KBM-7 (cell line): ENCODE data around the gene ZNF14.
"Not testable (repeated sequence)": the region's sequence is repeated elsewhere in the genome, so short reads cannot be mapped to it uniquely, and the experiment has no call there.

Source experiments
- DNase-seq: peaks from one replicate; pipeline ENCODE4 v3.0.0-alpha.2; 2015
- in situ Hi-C: fragments of 300-500 bp; cut with MboI; formaldehyde crosslinking; loops from 2 replicates; pipeline ENCODE4 v1.14.3; 2020; ENCODE audit warnings: low sequenced_read_pairs, low pct_unique_long_range_greater_than_20kb, mixed read lengths

The ZNF14 gene

GRCh38 chr19:19700493-19700892 lies 32.4 kb downstream of the ZNF14 start:
- in situ Hi-C loops, DNase-seq: not testable (repeated sequence)

- in situ Hi-C loops: no loop called here
- no peak for DNase-seq
Observed at GRCh38 chr19:19697589-19697988, 35.3 kb downstream of the ZNF14 start.

DNA sequence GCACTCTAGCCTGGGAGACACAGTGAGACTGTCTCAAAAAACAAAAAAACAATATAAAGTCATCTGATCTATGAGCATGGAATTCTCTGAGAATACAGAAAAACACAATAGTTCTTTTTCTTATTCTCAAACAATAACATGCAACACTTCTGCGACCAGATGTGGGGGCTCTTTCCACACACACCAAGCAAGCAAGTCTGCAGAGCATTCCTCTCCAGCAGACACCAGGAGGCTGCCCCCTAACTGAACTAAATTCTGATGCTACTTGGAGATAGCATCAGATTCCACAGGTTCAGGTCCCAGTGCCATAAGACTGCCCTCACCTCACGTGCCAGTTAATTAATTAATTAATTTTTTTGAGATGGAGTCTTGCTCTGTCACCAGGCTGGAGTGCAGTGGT lies 36.5 kb downstream of the ZNF14 start:
- in situ Hi-C loops: no loop called here
- no peak for DNase-seq

DNA sequence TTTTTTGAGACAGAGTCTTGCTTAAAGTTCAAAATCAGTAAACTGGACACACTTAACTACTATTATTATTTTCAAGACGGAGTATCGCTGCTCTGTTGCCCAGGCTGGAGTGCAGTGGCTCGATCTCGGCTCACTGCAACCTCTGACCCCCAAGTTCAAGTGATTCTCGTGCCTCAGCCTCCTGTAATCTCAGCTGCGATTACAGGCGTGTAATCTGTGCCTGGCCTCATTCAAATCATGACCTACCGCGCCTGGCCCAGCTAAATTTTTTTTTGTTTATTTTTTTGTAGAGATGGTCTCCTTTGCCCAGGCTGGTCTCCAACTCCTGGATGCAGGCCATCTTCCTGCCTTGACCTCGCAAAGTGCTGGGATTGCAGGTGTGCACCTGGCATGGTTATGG lies 41.2 kb downstream of the ZNF14 start:
- DNase-seq: no peak
- in situ Hi-C loops: no loop called here

DNA sequence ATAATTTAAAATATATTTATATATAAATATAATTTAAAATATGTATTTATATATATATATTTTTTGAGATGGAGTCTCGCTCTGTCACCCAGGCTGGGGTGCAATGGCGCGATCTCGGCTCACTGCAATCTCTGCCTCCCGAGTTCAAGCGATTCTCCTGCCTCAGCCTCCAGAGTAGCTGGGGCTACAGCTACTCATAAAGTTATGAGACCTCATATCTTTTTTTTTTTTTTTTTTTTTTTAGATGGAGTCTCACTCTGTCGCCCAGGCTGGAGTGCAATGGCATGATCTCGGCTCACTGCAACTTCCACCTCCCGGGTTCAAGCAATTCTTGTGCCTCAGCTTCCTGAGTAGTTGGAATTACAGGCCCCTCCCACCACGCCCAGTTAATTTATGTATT lies 43.9 kb downstream of the ZNF14 start:
- in situ Hi-C loops: not testable (repeated sequence)
- DNase-seq: peak; percentile 36

DNA sequence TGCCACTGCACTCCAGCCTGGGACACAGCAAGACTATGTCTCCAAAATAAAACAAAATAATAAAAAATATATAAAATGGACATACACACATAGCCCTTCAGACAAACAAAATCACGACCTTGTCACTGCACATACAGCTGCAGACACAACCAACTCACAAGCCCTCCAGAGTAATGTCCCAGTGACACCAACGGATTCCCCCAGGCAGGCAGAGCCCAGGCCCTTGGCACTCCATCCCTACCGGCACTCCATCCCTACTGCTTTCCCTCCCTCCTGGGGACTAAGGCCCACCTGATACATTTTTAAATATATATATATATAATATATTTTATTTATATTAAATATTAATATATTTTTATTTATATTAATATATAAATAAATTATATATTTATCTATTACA lies 45.8 kb downstream of the ZNF14 start:
- in situ Hi-C loops: no loop called here
- peak; percentile 27 for DNase-seq

- in situ Hi-C loops: no loop called here
- peak; percentile 21 for DNase-seq
Observed at GRCh38 chr19:19686580-19686979, 46.3 kb downstream of the ZNF14 start.

DNA sequence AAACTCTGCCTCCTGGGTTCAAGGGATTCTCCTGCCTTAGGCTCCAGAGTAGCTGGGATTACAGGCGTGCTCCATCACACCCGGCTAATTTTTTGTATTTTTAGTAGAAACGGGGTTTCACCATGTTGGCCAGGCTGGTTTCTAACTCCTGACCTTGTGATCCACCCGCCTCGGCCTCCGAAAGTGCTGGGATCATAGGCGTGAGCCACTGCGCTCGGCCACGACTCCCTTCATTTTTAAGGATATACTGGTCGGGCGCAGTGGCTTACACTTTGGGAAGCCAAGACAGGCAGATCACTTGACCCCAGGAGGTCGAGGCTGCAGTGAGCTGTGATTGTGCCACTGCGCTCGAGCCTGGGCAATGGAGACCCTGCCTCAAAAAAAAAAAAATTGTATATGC lies 46.8 kb downstream of the ZNF14 start:
- in situ Hi-C loops, DNase-seq: not testable (repeated sequence)

GRCh38 chr19:19679176-19680073 lies 53.5 kb downstream of the ZNF14 start:
- no peak for DNase-seq
- in situ Hi-C loops: no loop called here

GRCh38 chr19:19677579-19677978 lies 55.3 kb downstream of the ZNF14 start:
- in situ Hi-C loops: no loop called here
- DNase-seq: no peak

GRCh38 chr19:19674315-19674714 lies 58.6 kb downstream of the ZNF14 start:
- in situ Hi-C loops: no loop called here
- DNase-seq: no peak

- in situ Hi-C loops: no loop called here
- no peak for DNase-seq
Observed at GRCh38 chr19:19672816-19673215, 60.1 kb downstream of the ZNF14 start.

- in situ Hi-C loops: no loop called here
Observed at GRCh38 chr19:19670070-19670551, 62.8 kb downstream of the ZNF14 start.

DNA sequence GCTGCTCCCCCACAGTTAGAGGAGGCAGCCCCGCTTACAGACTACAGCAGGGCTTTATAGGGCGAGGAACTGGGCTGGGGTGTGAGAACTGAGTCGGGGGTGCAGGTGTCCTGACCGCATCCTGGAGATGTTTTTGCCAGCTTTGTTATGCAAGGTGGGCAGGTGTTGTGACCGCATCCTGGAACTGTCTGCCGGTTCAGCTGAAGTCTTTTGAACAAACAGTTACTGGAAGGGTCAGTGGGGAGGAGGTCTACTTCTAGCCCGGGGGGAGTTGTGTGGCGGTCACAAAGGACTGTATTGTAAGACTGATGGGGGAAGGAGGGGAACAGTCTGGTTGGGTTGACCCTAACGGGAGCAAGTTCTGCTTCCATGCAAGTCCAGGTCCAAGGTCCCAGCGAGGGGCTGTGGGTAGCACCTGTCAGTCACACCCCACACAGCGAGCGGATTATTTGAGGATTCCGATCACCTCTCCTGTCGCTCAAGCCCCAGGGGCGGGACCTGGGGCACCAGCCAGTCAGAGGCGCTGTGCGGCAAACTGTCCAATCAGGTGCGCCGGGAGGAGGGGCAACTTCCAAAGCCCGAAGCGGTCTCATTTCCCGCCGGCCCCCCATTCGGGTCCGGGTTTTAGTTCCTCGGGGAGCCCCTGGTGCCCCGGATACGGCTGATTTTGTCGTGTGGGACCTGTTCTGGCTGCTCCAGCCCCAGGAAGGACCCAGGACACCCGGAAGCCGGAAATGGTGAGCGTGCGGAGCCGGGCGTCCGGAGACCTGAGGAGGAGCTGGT lies 64.5 kb downstream of the ZNF14 start, which contains the start of gene ZNF101:
Gene ZNF101 (plus strand): TSS at position 610 of the 783 bp plus-strand sequence. CDS start 125 bp downstream, at position 735.
- in situ Hi-C loops: no loop called here
- peak; percentile 96 for DNase-seq

More at GRCh38 chr19:19670070-19670551, 62.8 kb downstream of the ZNF14 start:
- DNase-seq: no peak

GRCh38 chr19:19665420-19665948 lies 67.4 kb downstream of the ZNF14 start:
- in situ Hi-C loops, DNase-seq: not testable (repeated sequence)

DNA sequence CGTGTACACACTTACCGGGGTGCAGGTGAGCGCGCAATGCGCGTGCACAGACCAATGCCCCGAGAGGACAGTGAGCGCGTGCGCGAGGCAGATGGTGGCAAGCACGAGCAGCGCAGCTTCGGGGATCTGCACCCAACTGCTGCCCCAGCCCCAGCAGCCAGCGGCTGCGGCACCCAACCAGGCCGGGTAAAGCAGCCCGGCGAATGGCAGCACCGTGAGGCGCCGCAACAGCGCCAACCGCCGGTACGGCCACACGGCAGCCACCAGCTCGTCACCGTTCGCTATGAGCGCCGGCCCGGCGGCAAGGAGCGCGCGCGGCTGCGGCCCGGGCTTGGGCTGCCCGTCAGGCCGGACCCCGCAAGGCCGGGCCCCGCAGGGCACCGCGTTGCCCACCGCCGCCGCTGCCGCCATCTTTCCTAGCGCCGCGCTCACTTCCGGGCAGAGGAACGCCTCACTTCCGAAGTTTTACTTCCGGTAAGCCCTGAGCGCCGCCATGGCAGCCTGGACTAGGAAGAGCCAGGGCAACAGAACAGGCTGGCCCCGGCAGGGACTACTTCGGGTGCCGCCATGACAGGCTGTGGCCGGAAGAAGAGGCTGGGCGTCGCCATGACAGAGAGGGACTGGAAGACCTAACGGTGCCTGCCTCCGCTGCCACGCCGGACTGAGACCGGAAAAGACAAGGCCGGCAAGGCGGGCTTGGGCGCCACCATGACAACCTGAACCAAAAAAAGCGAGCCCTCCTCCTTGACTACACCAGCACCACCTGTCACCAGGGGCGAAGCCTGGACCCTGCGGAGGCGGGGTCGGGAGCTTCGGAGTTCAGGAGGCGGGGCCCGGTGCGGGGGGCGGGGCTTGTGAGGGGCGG lies 69.4 kb downstream of the ZNF14 start, which contains the start of gene ATP13A1:
Gene ATP13A1 (minus strand): TSS at position 421 of the 865 bp plus-strand sequence. CDS start 10 bp downstream, at position 411.
- peak; percentile 98 for DNase-seq
- in situ Hi-C loops: no loop called here

GRCh38 chr19:19662871-19663255 lies 70.0 kb downstream of the ZNF14 start:
- in situ Hi-C loops: no loop called here
- DNase-seq: peak; percentile 50

- no peak for DNase-seq
- in situ Hi-C loops: no loop called here
Observed at GRCh38 chr19:19662344-19662743, 70.6 kb downstream of the ZNF14 start.
